Brain microvascular endothelial cell (primary cell): ENCODE measurements around the gene ELK4.

Source experiments
- DNase-seq: peaks from one replicate; pipeline ENCODE4 v3.0.0-alpha.2; 2020
- H3K27ac ChIP-seq: fragments of 250-450 bp; sonication (Bioruptor Pico); 2 replicates; pipeline ENCODE4 v1.5.1; 2020; ENCODE audit warnings: mild to moderate bottlenecking, moderate library complexity
- H3K27me3 ChIP-seq: fragments of 250-450 bp; sonication (Bioruptor Pico); replicated peaks from 2 replicates; pipeline ENCODE4 v1.5.1; 2020; ENCODE audit warnings: mild to moderate bottlenecking
- H3K36me3 ChIP-seq: fragments of 250-450 bp; sonication (Bioruptor Pico); replicated peaks from 2 replicates; pipeline ENCODE4 v1.5.1; 2020; ENCODE audit warnings: mild to moderate bottlenecking
- H3K4me3 ChIP-seq: 2 replicates; pipeline ENCODE4 v1.5.1; 2011; ENCODE audit warnings: low read depth, mild to moderate bottlenecking, control low read depth, low read length, moderate library complexity
- CTCF ChIP-seq: IDR thresholded peaks from 2 replicates; pipeline ENCODE4 v1.5.1; 2011; ENCODE audit warnings: low read depth, mild to moderate bottlenecking, moderate library complexity, low read length, control low read depth, inconsistent platforms; ENCODE audit errors: missing control alignments
- in situ Hi-C: cut with HindIII; loops from 2 replicates; pipeline ENCODE4 v1.10.0; 2017; ENCODE audit warnings: low sequenced_read_pairs, low pct_ligation_motif_present

The ELK4 gene

GRCh38 chr1:205633421-205633976 lies 1.7 kb upstream of the ELK4 start:
- Histone ChIP-seq H3K27ac (no peak overlapping the region), H3K27me3 (no peaks in the 10 kb centered on the region), H3K4me3 (no peak overlapping the region), H3K36me3 (no peaks in the 10 kb centered on the region)
- TF ChIP-seq CTCF, result no peak
- peak; percentile 10 for DNase-seq
- in situ Hi-C loops, result no loop called here

DNA sequence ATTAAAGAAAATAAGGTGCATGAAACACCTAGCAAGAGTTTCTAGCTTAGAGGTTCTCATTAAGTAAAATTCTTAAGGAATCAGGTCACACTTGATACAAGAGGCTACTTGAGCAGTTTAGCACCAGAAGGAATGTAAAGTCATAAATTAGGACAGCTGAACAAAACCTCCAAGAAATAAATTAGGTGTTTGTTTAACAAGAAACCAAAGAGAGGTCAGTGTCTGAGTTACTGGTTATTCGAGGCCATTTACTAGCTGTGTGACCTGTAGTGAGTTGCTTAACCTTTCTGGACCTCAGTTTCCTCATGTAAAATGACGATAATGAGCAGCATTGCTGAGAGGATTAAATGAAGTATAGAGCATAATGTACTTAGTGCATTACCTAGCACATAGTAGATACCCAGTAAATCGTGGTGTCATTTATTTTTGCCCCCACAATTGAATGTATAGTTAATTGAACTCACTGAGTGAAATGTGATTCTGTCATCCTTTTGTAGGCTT lies 908 bp upstream of the ELK4 start:
- H3K27me3 ChIP-seq, result no peaks in the 10 kb centered on the region
- TF ChIP-seq CTCF, result no peak
- H3K4me3 ChIP-seq, result peak overlapping the region; percentile 78
- no peak overlapping the region for H3K27ac ChIP-seq
- in situ Hi-C loops, result no loop called here
- H3K36me3 ChIP-seq, result no peaks in the 10 kb centered on the region
- no peak for DNase-seq

DNA sequence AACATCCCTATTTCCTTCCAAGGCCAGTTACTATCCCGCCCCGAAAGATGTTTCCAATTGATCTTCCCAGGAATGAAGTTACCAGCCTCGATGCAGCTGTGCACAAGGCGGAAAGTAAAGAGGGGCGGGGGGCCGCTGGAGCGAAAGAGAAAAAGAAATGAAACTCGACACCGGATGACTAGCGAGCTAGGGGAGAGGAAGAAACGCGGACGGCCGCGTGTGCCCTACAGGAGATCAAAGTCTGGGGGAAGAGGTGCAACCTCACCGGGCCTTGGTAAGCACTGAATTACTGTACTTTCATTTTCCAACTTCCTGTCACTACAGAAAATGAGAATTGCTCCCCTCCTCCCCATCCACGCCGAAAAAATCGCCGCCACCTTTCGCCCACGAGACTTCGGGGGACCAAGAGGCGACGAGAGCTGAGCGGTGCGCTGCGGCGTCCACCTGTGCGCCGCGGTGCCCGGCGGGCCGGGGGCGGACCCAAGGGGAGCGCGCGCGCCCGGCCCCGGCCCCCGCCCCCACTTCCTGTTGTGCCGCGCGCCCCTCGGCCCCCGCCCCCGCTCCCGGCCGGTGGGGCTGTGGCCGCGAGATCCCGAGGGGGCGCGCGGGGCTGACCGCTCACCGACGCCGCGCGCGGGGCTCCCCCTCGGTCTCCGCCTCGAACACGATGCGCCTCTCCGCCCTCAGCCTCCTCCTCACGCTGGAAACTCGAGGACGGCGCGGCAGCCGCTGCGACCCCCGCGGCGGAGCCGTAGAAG lies 622 bp downstream of the ELK4 start:
- DNase-seq, result peak; percentile 68
- TF ChIP-seq CTCF, result no peak
- Histone ChIP-seq H3K27ac (peak overlapping the region; percentile 94), H3K36me3 (no peaks in the 10 kb centered on the region), H3K4me3 (peak overlapping the region; percentile 78), H3K27me3 (no peaks in the 10 kb centered on the region)
- in situ Hi-C loops, result no loop called here

DNA sequence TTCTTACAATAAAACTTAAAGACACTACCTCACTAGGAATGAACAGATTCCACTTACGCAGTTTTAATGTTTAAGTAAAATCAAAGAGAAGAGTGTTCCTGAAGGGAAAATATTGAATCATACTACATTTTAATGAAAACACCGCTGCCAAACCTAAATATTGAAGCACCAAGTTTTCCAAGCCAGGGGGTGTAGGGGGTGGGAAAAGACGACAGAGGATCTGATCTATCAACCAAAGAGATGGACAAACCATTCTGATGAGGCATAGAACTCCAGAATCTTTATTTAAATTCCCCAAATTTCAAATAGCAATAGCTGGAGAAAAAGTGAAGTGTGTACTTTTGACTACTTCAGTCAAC lies 1.2 kb downstream of the ELK4 start:
- Histone ChIP-seq H3K4me3 (peak overlapping the region; percentile 78), H3K27ac (peak overlapping the region; percentile 94), H3K36me3 (no peaks in the 10 kb centered on the region), H3K27me3 (no peaks in the 10 kb centered on the region)
- peak; percentile 8 for DNase-seq
- in situ Hi-C loops, result no loop called here
- TF ChIP-seq CTCF, result no peak

- H3K27ac ChIP-seq, result peak overlapping the region; percentile 94
- H3K4me3 ChIP-seq, result peak overlapping the region; percentile 78
- H3K36me3 ChIP-seq, result no peaks in the 10 kb centered on the region
- H3K27me3 ChIP-seq, result no peaks in the 10 kb centered on the region
- in situ Hi-C loops, result no loop called here
- no peak for TF ChIP-seq CTCF
- DNase-seq, result peak; percentile 45
Observed at GRCh38 chr1:205630241-205630640, 1.6 kb downstream of the ELK4 start.

GRCh38 chr1:205629751-205630150 lies 2.1 kb downstream of the ELK4 start:
- H3K4me3 ChIP-seq, result no peak overlapping the region

More at GRCh38 chr1:205629751-205630150, 2.1 kb downstream of the ELK4 start:
- DNase-seq, result no peak
- peak overlapping the region; percentile 94 for H3K27ac ChIP-seq
- in situ Hi-C loops, result no loop called here
- TF ChIP-seq CTCF, result no peak
- H3K27me3 ChIP-seq, result no peaks in the 10 kb centered on the region
- H3K36me3 ChIP-seq, result no peaks in the 10 kb centered on the region
